NCI-H128 (cell line): ENCODE results near the gene MYPOP.

ENCODE experiments used
- DNase-seq: peaks from one replicate; lab custom pipeline; 2025; ENCODE audit not compliant: unreplicated experiment; lab: John Stamatoyannopoulos, UW

Gene MYPOP

GRCh38 chr19:45865269-45865948 is 37.0 kb downstream of the MYPOP start:
- DNase-seq: no peak

- DNase-seq: no peak
These were observed 37.8 kb downstream of the MYPOP start for GRCh38 chr19:45864629-45865082.

GRCh38 chr19:45863840-45864628 is 38.4 kb downstream of the MYPOP start, which contains the start of gene FOXA3:
TSS of gene FOXA3 (plus strand) at chr19:45864326. CDS start at chr19:45864457, 131 bp downstream.
- no peak for DNase-seq

- no peak for DNase-seq
These were observed 39.0 kb downstream of the MYPOP start for GRCh38 chr19:45863335-45863839.

- DNase-seq: peak; percentile 97
These were observed 39.7 kb downstream of the MYPOP start, which contains the start of gene SYMPK for GRCh38 chr19:45862564-45863334. TSS of gene SYMPK (minus strand) at chr19:45863147. CDS start at chr19:45854495, 8,652 bp downstream.

GRCh38 chr19:45862271-45862563 is 40.2 kb downstream of the MYPOP start:
- DNase-seq: no peak

- DNase-seq: no peak
These were observed 41.8 kb downstream of the MYPOP start for GRCh38 chr19:45860359-45861259.

GRCh38 chr19:45854167-45854778 is 48.1 kb downstream of the MYPOP start:
- DNase-seq: no peak

GRCh38 chr19:45852983-45853382 is 49.4 kb downstream of the MYPOP start:
- no peak for DNase-seq

GRCh38 chr19:45852145-45852750 is 50.2 kb downstream of the MYPOP start:
- no peak for DNase-seq

GRCh38 chr19:45848922-45849321 is 53.5 kb downstream of the MYPOP start:
- no peak for DNase-seq

GRCh38 chr19:45847663-45848062 is 54.8 kb downstream of the MYPOP start:
- DNase-seq: no peak

- DNase-seq: no peak
These were observed 60.2 kb downstream of the MYPOP start for GRCh38 chr19:45842198-45842597.
